Measurements from ENCODE around the gene MT1H. TPM values are rescaled to one million over a fixed set of nuclear protein-coding genes. Genes with fewer than 3 reads are reported as not detected.

MT1H gene
- not detected in 5 replicates for total RNA-seq (2022; extraction: Qiagen RNA extraction; ENCODE audit: low read depth)

GRCh38 chr16:56669005-56669839 is at the start of gene MT1H:
TSS of gene MT1H (plus strand) at chr16:56669814. CDS start at chr16:56669885, 71 bp downstream.

GRCh38 chr16:56625140-56625942 is 44.3 kb upstream of the MT1H start, which contains the start of gene MT1E:
TSS of gene MT1E (plus strand) at chr16:56625781. CDS start at chr16:56625852, 71 bp downstream.

GRCh38 chr16:56632156-56632847 is 37.3 kb upstream of the MT1H start, which contains the start of gene MT1M:
TSS of gene MT1M (plus strand) at chr16:56632659. CDS start at chr16:56632732, 73 bp downstream.

DNA sequence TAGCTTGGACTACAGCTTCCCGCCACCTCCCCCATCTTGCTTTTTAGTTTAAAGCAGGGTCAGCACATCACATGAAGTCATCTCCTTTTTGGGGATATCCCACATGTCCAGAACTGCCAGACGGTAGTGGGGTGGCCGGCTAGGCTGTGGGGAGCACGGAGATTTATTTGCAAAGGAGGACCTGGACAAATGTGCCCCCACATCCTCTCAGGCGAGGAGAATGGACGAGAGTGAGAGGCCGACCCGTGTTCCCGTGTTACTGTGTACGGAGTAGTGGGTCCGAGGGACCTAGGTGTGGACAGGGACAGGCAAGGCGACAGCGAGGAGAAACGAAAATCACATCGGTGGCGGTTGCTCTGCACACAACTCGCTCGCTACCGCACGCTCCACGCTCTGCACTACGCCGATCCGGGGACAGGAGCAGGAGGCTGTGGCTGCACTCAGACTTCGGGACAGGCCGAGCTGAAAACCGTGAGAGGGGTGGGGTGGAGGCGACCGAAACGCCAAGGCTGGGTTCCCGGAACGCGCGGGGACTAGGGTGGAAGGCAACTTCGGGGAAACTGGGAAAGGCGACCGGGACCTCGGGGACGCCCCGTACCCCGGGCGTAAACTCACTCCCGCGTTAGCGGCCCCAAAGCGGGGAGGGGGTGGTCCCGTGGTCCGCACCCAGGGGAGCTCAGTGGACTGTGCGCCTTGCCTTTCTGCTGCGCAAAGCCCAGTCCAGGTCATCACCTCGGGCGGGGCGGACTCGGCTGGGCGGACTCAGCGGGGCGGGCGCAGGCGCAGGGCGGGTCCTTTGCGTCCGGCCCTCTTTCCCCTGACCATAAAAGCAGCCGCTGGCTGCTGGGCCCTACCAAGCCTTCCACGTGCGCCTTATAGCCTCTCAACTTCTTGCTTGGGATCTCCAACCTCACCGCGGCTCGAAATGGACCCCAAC is 31.5 kb upstream of the MT1H start, which contains the start of gene MT1A:
Gene MT1A, plus strand, starts transcription at position 853 of the 937 bp plus-strand sequence. Its CDS starts 73 bp downstream, at position 926.

DNA sequence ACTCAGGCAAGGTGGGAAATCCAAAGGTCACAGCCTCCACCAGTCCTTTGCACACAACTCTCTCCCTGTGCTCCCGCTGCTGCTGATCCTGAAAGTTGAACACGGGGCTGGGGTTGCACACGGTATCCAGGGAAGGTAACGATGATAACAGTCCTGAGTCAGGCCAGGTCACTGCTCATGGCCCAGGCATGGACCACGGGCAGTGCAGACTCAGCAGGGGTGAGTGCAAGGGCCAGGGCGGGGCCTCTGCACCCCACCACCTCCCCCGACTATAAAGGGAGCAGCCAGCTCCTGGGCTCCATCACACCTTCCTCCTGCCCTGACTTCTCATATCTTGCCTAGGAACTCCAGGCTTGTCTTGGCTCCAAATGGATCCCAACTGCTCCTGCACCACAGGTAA is 18.0 kb upstream of the MT1H start, which contains the start of gene MT1B:
Gene MT1B, plus strand, starts transcription at position 301 of the 400 bp plus-strand sequence. Its CDS starts 68 bp downstream, at position 369.

DNA sequence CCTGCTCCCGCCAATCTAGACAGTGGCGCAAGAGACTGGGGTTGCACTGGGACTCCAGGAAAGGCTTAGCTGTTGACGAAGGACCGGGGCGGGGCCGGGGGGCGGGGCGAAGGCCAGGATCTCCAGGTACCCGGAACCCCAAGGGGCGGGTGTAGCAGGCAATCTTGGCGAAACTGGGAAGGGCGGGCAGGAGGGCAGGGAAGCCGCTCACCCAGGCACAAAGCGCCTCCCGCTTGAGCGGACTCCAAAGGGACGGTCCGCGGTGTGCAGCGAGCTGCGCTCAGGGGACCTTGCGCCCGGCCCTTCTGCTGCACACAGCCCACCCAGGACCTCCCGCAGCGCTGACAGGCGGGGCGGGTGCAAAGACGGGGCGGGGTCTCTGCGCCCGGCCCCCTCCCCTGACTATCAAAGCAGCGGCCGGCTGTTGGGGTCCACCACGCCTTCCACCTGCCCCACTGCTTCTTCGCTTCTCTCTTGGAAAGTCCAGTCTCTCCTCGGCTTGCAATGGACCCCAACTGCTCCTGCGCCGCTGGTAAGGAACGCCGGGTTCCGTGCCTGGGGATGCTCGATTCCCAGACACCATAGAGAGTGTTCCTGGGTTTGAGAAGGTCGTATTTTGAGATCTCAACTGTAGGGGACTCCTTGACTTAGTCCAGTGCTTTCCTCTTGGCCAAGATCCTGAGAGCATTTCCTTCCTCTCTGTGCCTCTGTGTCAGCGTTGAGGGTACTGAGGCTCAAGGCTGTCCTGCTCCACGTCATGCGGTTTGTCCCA is 11.9 kb upstream of the MT1H start, which contains the start of gene MT1F:
Gene MT1F, plus strand, starts transcription at position 405 of the 772 bp plus-strand sequence. Its CDS starts 100 bp downstream, at position 505.

DNA sequence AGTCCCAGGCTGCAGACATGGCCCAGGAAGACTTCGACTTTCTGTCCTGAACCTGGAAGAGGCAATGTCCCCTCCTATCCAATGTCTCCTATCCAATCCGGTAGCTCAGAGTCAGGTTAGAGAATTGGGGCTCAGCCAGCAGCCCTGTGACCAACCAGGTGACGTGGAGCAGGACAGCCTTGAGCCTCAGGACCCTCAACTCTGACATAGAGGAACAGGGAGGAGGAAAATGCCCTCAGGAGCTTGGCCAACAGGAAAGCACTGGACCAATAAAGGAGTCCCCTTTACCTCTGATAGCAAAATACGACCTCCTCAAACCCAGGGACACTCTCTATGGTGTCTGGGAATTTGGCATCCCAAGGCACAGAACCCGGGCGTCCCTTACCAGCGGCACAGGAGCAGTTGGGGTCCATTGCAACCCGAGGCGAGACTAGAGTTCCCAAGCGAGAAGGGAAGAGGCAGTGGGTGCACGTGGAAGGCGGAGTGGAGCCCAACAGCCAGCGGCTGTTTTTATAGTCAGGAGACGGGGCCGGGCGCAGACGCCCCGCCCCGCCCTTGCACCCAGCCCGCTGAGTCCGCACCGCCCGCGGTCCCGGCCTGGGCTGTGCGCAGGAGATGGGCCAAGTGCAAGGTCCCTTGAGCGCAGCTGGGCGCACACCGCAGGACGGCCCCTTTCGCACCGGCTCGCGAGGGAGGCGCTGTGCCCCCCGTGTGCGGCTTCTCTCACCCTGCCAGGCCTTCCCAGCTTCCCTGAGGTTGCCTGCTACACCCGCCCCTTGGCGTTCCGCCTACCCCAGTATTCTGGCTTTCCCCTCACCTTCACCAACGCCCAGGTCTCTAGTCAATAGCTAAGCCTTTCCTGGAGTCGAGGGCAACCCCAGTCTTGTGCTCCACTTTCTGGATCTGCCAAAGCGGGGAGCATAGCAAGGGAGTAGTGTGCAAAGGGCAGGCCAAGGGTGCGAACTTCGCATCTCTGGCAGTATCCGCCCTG is 1.7 kb upstream of the MT1H start, which contains the start of gene MT1G:
Gene MT1G, minus strand, starts transcription at position 485 of the 991 bp plus-strand sequence. Its CDS starts 72 bp downstream, at position 413.

DNA sequence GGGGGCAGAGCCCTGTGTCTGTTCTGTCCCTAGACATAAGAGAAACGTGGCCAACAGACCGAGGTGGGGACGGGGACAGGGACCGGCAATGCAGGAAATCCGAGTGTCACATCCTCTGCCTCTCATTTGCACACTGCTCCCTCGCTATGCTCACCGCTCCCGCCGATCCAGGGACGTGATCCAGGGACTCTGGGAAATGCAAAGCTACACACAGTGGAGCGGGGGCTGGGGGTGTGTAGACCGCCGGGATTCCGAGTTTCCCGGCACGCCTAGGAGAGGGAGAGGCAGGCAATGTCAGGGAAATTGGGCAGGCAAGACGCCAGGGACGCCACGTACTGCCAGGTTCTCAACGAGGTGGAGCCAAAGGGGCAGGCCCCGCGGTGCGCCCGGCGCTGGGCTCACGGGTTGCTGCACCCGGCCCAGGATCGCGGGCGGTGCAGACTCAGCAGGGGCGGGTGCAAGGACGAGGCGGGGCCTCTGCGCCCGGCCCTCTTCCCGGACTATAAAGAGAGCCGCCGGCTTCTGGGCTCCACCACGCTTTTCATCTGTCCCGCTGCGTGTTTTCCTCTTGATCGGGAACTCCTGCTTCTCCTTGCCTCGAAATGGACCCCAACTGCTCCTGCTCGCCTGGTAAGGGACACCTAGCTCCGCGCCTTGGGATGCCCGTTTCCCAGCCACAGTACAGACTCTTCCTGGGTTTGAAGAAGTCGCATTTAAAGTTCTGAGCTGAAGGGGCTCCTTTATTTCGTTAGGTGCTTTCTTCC is 12.5 kb downstream of the MT1H start, which contains the start of gene MT1X:
Gene MT1X, plus strand, starts transcription at position 532 of the 764 bp plus-strand sequence. Its CDS starts 71 bp downstream, at position 603.

Other genes with a start within 250 kb of the MT1H start
- gene AMFR, start 244.3 kb upstream of the MT1H start, total RNA-seq (2022; extraction: Qiagen RNA extraction; ENCODE audit: low read depth), result 56.4 to 67.6 TPM (median 59.3 TPM) in 5 replicates
- gene NUDT21, start 218.5 kb upstream of the MT1H start, total RNA-seq (2022; extraction: Qiagen RNA extraction; ENCODE audit: low read depth), result 105 to 122 TPM (median 110 TPM) in 5 replicates
- 63.9 to 103 TPM (median 74.3 TPM) in 5 replicates for gene OGFOD1, start 218.3 kb upstream of the MT1H start, total RNA-seq (2022; extraction: Qiagen RNA extraction; ENCODE audit: low read depth)
- gene BBS2, start 149.8 kb upstream of the MT1H start, total RNA-seq (2022; extraction: Qiagen RNA extraction; ENCODE audit: low read depth), result 16.3 to 21.6 TPM (median 19.4 TPM) in 5 replicates
- not detected in 5 replicates for gene MT4, start 104.7 kb upstream of the MT1H start, total RNA-seq (2022; extraction: Qiagen RNA extraction; ENCODE audit: low read depth)
- gene MT3, start 80.3 kb upstream of the MT1H start, total RNA-seq (2022; extraction: Qiagen RNA extraction; ENCODE audit: low read depth), result 1.5 TPM in 1 of 5 replicates, not detected in the others
- gene MT2A, start 61.2 kb upstream of the MT1H start, total RNA-seq (2022; extraction: Qiagen RNA extraction; ENCODE audit: low read depth), result 559 to 813 TPM (median 661 TPM) in 5 replicates
- 0.80 TPM in 1 of 5 replicates, not detected in the others for gene MT1E, start 44.0 kb upstream of the MT1H start, total RNA-seq (2022; extraction: Qiagen RNA extraction; ENCODE audit: low read depth)
- gene MT1M, start 37.2 kb upstream of the MT1H start, total RNA-seq (2022; extraction: Qiagen RNA extraction; ENCODE audit: low read depth), result not detected in 5 replicates
- 11.0 to 18.4 TPM (median 16.2 TPM) in 5 replicates for gene MT1A, start 31.1 kb upstream of the MT1H start, total RNA-seq (2022; extraction: Qiagen RNA extraction; ENCODE audit: low read depth)
- not detected in 5 replicates for gene MT1B, start 17.9 kb upstream of the MT1H start, total RNA-seq (2022; extraction: Qiagen RNA extraction; ENCODE audit: low read depth)
- gene MT1F, start 11.9 kb upstream of the MT1H start, total RNA-seq (2022; extraction: Qiagen RNA extraction; ENCODE audit: low read depth), result 7.8 to 18.7 TPM (median 12.3 TPM) in 5 replicates
- gene MT1G, start 1.7 kb upstream of the MT1H start, total RNA-seq (2022; extraction: Qiagen RNA extraction; ENCODE audit: low read depth), result not detected in 5 replicates
- gene MT1X, start 12.7 kb downstream of the MT1H start, total RNA-seq (2022; extraction: Qiagen RNA extraction; ENCODE audit: low read depth), result 152 to 245 TPM (median 180 TPM) in 5 replicates
- 80.5 to 105 TPM (median 103 TPM) in 5 replicates for gene NUP93, start 60.3 kb downstream of the MT1H start, total RNA-seq (2022; extraction: Qiagen RNA extraction; ENCODE audit: low read depth)
- not detected in 5 replicates for gene SLC12A3, start 195.4 kb downstream of the MT1H start, total RNA-seq (2022; extraction: Qiagen RNA extraction; ENCODE audit: low read depth)